Left renal pelvis (tissue), 4 donors: Measurements from ENCODE around the gene TTC39A. TPM values are rescaled to one million over a fixed set of nuclear protein-coding genes. Genes with fewer than 3 reads are reported as not detected.

Experiments used
- DNase-seq, 4 donors: peaks; one replicate each; pipeline ENCODE4 v3.0.0-alpha.2; 2013; ENCODE audit warnings: low read depth in 4 of 4, low spot score in 3 of 4
- polyA plus RNA-seq, 4 donors: library from polyadenylated mRNA; unstranded; fragments of 120-200 nt; gene quantifications; one replicate each; pipeline ENCODE4 v1.2.1, GENCODE V29; 2013; ENCODE audit not compliant: insufficient read length in 4 of 4

TTC39A gene
- 10 to 100 TPM in 1 of 4 donors, 1 to 10 TPM in 3; 1.1 to 11.0 (median 8.5) TPM for polyA plus RNA-seq

DNA sequence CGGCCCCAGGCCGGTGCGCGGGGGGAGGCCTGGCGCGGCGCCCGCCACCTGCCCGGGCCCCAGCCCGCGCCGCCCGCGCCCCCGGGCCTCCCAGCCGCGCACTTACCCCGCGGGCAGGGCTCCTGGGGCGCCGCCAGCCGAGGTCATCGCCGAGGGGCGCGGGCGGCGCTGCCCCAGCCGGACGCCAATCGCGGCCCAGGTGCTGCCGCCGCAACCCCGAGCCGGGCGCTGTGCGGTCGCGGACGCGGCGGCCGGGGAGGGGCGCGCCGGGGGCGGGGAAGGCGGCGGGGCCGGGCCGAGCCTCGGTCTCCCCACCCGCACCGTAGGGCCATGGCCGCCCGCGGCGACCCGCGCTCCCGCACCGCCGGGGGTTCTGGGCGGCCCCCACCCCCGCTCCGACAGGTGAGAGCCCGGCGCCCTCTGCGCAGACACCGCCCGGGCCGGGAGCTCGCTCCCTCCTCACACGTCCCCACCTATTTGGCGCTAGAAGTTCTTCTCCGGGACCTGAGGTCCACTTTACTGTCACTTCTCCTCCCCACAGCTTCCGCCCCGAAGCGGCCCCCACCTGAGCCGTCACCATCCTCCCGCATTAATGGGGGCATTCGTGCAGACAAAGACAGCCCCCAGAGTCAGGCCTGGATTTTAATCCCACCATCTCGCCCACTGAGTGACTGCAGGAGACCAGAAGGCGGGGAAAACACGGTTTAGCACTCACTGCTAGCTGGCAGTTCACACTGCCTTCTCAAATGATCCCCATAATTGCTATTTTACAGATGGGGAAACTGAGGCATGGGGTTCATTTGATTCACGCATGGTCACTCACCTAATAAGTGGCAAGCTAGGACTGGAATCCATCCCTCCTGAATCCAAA, at the start of gene TTC39A:
Gene TTC39A (minus strand): TSS at position 232 of the 871 bp plus-strand sequence. CDS start 85 bp downstream, at position 147.
- DNase-seq: no peak

DNA sequence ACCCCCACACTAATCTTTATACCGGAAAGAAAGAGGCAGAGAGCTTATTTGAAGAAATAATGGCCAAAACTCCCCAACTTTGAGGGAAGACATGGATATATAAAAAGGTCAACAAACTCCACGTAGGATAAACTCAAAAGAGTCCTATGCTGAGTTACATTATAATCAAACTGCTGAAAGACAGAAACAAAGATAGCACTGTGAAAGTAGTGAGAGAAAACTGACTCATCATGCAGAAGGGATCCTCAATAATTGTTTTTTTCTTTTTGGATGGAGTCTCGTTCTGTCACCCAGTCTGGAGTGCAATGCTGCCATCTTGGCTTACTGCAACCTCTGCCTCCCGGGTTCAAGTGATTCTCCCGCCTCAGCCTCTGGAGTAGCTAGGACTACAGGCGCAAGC, 48.5 kb upstream of the TTC39A start:
- DNase-seq: no peak

DNA sequence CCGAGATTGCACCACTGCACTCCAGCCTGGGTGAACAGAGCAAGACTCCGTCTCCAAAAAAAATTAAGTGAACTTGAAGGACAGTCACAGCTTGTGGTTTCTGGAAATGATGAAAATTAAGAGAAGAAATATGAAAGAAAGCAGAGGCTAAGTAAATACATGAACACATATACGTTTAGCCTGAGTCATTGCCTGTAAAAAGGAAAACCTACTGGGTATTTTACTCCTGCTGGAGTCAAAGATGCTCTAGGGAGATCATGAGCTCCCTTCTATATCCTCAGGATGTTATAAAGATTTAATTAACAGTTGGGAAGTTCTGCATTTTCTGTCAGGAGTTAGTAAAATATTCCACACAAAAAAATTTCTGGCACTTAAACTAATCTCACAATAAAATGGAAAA, 43.5 kb upstream of the TTC39A start:
- no peak for DNase-seq

GRCh38 chr1:51372561-51372960, 42.2 kb upstream of the TTC39A start:
- DNase-seq: no peak

DNA sequence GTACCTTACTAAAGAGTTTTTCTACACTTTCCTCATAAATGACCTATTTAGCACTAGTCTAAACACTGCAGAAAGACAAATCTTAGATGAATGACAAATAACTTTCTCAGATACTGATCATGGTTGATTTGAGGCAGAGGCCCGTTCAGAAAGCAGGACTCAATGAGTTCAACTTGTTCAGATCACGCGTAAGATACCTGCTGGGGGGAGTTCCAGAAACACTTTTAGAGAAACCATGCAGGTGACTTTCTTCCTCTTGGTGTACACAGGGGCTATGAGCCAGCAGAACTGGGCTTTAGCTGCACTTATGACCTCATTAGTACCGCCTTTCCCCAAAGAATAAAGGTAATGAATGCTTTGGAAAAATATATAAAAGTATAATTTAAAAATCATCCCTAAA, 38.8 kb upstream of the TTC39A start:
- no peak for DNase-seq

- DNase-seq: no peak
Measured at GRCh38 chr1:51365774-51366173, 35.4 kb upstream of the TTC39A start.

DNA sequence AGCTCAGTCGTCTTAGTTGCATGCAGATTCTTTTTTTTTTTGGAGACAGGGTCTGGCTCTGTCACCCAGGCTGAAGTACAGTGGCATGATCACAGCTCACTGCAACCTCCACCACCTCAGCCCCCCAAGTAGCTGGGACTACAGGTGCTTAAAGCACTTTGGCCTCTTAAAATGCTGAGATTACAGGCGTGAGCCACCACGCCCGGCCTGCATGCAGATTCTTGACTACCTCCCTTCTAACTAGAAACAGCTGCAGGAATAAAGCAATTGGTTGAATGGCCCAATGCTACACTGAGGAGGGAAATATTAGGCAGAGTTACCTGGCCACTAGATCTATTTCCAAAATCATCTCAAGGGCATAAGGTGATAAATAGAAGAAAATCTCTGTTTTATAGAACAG, 29.5 kb upstream of the TTC39A start:
- DNase-seq: no peak

DNA sequence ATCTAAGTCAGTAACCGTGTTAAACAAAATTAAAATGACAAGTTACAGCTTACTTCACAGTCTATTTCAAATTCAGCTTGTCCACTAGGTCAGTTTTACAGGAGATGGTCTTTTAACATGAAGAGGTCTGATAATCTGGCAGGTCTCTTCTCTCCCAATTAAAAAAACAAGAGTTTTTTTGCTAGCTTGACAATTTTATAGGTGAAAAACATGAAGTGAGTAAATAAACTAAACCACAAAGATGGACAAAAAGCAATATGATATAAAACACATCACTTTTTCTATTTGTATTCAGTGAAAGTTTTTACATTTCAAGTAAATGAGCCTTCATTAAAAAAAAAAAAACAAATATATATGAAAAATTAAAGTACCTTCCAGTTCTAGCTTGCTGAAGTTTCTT, 25.0 kb upstream of the TTC39A start:
- no peak for DNase-seq

GRCh38 chr1:51354416-51354815, 24.1 kb upstream of the TTC39A start:
- no peak for DNase-seq

DNA sequence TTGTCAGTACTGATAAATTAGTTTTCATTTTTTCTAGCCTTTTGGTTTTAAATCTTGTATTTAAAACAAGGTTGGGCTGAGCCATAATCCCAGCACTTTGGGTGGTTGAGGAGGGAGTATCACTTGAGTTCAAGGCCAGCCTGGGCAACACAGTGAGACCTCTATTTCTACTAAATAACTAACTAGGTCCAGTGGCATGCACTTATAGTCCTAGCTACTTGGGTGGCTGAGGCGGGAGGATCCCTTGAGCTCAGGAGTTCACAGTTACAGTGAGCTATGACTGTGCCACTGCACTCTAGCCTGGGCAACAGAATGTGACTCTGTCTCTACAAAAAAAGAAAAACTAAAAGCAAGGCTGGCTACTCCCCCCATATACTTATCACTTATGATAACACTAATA, 21.5 kb upstream of the TTC39A start:
- DNase-seq: no peak

DNA sequence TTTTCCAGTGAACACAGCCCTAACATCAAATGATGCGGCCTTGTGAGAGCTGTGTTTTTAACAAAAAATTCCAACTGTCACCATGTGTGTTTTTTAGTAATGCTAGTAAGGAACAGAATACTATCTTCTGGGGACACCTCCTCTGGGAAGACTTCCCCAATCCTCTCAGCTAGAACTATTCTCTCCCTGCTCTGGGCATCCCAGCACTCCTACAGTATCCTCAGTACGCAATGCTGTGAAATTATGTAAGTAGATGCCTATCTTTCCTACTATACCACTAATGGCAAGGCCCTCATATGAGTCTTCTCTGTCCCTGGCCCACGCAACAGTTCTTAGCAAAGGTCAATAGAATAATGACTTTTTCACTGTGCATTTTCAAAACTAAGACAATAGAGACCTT, 19.5 kb upstream of the TTC39A start:
- DNase-seq: no peak

- no peak for DNase-seq
Measured at GRCh38 chr1:51348147-51348527, 17.8 kb upstream of the TTC39A start.

- no peak for DNase-seq
Measured at GRCh38 chr1:51347398-51348146, 17.2 kb upstream of the TTC39A start.

- no peak for DNase-seq
Measured at GRCh38 chr1:51346086-51346942, 16.0 kb upstream of the TTC39A start.

- DNase-seq: no peak
Measured at GRCh38 chr1:51345300-51345687, 14.9 kb upstream of the TTC39A start.

DNA sequence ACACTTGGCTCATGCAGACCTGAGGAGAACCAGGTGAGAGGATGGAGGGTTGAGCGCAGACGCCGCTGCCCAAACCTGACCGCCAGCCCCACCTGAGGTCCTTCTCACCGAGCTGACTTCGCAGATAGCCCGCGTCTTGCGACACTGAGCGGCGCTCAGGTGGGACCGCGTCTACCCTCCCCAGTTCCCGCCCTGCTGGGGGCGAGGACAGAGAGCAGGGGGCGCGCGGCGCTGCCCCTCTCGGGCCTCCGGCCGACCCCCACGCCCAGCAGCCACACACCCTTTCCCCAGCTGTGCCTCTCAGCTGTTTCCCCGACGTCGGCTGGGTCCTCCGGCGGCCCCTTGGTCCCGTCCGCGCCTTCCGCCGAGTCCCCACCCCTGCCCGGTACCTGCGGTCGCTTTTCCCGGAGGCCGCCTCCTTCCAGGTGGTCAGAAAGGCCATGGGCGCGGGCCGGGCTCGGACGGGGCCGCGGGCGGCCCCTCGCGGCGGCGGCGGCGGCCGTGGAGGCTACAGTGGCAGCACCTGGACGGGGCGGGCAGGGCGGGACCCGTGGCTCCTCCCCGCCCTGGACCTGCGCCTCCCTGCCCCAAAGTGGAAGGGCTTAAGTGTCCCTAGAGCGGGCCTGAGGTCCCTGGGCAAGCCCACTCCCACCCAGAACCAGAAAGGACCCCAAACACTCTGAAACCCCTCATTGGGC, 14.4 kb upstream of the TTC39A start:
- DNase-seq: no peak

GRCh38 chr1:51344276-51344601, 13.9 kb upstream of the TTC39A start:
- DNase-seq: no peak

DNA sequence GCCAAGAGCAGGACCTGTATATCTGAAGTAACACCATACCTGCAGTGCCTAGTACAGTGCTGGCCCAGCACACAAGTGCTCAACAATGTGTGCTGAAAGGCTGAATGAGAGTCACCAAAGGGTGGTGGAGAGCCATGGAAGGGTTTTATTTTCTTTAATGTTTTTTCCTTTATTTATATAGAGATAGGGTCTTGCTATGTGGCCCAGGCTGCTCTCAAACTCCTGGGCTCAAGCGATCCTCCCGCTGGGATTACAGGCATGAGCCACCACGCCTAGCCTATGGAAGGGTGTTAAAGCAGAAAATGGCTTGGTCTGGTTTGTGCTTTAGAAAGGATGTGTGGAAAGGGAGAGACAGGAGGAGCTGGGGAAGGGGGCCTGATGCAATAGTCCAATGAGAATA, 13.3 kb upstream of the TTC39A start:
- no peak for DNase-seq

GRCh38 chr1:51342591-51343206, 12.3 kb upstream of the TTC39A start:
- DNase-seq: no peak

DNA sequence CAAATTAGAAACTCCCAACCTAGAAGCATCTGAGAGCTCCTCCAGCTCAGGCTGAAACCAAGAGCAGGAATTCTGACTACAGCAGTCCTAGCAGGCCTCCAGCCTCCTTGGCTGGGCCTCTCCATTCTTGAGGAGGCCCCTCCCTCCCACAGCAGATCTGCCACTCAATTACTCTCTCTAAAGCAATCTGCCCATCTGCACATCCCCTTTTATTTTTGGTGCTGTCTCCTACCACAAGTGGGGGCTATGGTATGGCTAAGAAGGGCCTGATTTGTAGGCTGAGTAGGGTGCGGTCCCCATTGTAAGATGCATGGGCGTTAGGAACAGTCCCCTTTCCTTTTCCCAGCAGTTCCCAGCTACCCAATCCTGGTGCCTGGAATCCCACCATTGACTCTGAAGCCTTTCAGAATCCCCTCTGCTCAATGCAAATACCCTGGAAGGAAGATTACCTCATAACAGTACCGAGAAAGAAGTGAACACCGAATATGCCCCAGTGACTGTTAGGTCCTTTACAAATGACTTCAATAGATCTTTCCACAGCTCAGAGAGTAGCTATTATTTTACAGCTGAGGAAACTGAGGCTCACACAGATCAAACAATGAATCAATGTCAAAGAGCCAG, 11.6 kb upstream of the TTC39A start:
- no peak for DNase-seq
